GM18907 (cell line): Measurements from ENCODE around the gene CD6.

Experiments
- ATAC-seq: cut with Tn5 transposase; IDR thresholded peaks from one replicate; pipeline ENCODE4 v1.9.1; 2021; ENCODE audit warnings: mild to moderate bottlenecking, moderate library complexity; ENCODE audit not compliant: unreplicated experiment

The CD6 gene

GRCh38 chr11:60982184-60982583 is 10.7 kb downstream of the CD6 start:
- ATAC-seq = no peak

DNA sequence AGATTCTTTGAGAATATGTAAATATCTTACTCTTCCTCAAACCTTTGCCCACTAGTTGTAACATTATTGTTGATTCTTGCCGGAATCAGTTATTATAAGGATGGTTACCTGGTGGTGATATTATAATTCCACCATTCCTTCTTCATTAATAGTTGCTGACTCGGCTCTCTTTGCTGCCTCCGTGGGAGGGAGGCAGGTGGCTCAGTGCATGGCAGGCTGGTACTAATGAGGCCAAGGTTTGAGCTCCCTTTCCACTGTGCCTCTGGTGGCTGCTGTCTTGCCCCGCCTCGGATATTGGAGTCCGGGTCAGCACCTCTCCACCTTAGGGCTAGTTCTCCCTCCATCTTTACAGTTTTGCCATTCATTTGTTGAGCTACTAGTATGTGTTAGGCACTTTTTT is 12.7 kb downstream of the CD6 start:
- ATAC-seq = no peak

DNA sequence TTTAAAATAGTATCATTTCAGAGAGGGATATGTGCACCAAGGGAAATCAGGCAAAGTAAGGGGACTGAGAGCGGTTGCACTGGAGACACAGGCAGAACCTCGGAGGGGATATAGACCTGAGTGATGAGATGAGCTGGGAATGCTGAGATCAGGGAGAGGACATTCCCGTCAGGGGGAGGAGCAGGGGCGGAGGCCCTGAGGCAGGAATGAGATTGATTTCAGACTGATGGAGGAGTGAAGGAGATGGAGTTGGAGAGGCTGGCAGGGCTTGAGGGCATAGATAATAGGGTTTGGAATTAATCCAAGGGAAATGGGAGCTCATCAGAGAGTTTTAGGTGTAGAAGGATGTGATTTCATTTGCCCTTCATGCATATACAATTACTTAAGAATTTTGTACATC is 13.2 kb downstream of the CD6 start:
- ATAC-seq = no peak

DNA sequence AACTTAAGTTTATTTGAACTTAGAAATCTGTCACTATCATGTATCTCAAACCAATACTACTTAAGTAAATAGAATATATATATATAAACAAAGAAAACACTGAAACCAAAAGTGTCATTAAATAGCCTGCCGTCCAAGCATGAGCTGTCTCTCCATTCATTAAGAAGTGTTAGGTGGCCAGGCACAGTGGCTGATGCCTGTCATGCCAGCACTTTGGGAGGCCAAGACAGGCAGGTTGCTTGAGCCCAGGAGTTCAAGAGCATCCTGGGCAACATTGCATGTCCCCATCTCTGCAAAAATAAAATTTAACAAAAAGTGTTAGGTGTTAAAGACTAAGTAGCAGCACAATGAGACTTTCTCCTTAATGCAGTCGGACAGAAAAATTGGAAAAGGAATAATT is 14.0 kb downstream of the CD6 start:
- no peak for ATAC-seq

DNA sequence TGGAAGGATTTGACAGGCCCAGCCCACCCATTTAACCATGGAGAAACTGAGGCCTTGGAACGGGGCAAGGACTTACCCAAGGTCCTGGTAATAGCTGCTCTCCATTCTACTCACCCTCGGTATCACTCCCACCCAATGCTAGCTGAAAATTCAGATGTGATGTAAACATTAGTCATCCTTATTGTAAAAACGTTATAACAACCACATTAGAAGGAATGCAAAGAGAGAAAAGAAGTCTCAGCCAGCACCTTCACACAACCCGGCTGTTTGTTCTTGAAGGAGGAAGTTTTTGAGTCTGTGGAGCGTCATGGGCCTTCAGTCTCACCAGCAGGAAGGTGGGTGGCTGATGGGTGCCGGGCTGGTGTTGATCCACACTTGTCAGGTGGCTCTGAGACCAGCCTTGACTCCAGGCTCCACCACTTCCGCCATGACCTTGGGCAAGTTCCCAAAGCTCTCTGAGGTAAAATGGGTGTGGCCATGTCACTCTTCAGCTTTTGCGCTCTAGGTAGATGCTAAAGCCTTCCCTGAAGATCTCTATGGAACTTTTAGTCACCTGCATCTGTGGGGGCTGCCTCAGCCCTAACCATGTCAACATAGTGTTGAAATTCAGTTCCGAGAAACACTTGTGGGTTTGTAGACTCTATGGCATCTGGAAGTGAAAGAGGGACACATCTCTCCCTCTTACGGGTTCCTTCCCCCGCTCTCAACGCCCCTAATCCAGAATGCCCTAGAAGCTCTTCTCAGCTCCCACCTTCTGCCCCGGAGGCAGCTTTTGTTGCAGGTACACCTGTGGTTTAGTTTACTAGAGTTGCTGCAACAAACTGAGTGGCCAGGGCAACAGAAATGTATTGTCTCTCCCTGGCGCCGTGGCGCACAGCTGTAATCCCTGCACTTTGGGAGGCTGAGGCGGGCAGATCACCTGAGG is 14.8 kb downstream of the CD6 start:
- ATAC-seq = no peak

DNA sequence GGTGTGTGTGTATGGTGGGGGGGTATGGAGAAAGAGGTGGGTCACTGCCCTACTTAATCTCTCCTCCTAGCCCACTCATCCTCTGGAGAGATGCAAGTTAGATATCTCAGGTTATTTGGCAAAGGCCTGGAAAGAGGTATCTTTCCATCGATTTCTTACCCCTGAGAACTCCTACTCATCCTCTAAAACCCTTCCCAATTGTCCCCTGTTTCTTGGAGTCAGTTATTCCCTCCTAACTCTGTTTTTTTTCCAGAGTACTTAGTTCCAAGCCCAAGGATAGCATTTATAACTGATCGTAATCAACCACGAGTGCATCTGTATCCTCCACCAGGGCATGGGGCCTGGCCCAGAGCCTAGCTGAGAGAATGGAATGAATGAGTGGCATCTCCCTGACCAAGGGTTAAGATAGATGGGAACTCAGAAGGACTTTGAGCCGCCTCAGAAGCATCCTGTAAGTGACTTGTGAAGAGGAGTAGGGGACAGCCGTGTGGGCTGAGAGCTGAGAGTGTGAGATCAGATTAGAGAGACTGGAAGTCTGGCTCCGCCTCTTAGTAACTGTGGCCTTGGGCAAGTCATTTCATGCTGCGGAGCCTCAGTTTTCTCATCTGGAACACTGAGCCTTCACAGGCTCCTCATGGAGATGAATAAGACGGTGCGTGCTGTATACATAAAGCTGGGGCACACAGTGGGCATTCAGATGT is 16.2 kb downstream of the CD6 start:
- ATAC-seq = no peak

DNA sequence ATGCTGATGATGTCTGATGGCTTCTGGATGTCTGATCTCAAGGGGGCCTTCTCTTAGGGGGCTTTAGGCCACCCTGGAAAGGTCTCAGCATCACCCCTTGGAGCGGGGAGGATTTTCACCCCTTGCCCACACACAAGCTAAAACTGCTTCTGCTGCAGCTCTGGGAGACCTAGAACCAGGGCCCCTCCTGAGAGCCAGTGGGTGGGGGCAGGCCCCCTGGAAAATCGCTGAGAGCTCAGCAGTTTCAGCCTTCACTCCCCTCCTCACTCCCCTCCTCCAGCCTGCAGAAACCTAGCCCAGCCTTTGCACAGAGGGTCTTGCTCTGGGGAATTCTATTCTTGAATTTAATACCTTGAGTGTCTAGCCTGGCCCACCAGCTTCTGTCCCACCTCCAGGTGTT is 17.2 kb downstream of the CD6 start:
- ATAC-seq = no peak

- ATAC-seq = no peak
Observed at GRCh38 chr11:60989093-60989650, 17.7 kb downstream of the CD6 start.

GRCh38 chr11:60991457-60991856 is 20.0 kb downstream of the CD6 start:
- no peak for ATAC-seq

- ATAC-seq = no peak
Observed at GRCh38 chr11:60992842-60993409, 21.4 kb downstream of the CD6 start.

- no peak for ATAC-seq
Observed at GRCh38 chr11:60993615-60994014, 22.1 kb downstream of the CD6 start.

- no peak for ATAC-seq
Observed at GRCh38 chr11:60994541-60995080, 23.1 kb downstream of the CD6 start.

- no peak for ATAC-seq
Observed at GRCh38 chr11:60995798-60996197, 24.3 kb downstream of the CD6 start.

DNA sequence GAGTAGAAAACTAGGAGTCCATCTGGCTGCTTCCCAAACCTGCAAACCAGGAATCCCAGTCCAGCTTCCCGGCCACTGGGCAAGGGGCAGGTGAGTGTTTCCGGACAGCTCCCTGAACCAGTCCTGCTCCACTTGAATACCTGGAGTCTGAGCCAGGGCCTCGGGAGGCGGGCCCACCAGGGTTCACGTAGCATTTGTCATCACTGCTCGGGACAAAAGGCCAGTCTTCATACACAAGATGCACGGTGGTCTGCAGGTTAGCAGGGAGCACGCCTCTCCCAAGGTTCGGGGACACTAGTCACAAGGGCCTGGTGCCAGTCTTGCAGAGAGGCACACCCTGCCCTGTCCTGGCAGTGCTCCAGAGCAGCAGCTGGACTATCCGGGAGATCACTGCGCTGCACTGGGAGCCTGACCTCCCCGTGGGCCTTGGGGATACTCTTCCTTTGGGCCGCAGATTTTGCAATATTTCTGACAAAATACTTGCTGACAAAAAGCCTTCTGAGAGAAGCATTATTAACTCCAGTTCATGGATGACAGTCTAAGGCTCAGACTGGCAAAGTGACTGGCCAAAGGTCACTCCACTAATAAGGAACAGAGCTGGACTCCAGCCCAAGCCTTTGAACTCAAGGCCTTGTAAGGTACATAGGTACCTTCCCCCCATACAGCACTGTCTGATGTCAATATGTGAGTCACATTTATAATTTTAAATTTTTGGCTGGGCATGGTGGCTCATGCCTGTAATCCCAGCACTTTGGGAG is 25.1 kb downstream of the CD6 start:
- no peak for ATAC-seq

GRCh38 chr11:61000426-61000825 is 28.9 kb downstream of the CD6 start:
- ATAC-seq = no peak

- no peak for ATAC-seq
Observed at GRCh38 chr11:61001931-61002330, 30.5 kb downstream of the CD6 start.

GRCh38 chr11:61002598-61002997 is 31.1 kb downstream of the CD6 start:
- ATAC-seq = no peak

DNA sequence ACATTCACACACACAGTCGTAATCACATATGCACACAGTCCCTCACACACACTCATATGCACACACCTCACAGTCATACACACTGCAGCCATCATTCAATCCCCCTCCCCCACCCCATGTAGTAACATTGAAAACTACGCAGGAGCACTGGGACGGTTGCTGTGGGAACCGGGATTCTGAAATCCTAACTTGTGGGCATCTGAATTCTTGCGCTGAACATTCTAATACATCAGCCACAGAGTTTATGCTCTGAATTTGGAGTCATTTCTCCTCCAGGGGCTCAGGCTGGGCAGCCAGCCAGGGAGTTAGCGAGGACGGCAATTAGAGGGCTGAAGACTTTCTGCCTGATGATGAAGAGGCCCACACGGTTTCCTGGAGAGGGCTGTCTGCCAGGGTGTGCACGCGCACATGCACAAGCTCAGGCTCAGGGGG is 32.7 kb downstream of the CD6 start:
- ATAC-seq = no peak

DNA sequence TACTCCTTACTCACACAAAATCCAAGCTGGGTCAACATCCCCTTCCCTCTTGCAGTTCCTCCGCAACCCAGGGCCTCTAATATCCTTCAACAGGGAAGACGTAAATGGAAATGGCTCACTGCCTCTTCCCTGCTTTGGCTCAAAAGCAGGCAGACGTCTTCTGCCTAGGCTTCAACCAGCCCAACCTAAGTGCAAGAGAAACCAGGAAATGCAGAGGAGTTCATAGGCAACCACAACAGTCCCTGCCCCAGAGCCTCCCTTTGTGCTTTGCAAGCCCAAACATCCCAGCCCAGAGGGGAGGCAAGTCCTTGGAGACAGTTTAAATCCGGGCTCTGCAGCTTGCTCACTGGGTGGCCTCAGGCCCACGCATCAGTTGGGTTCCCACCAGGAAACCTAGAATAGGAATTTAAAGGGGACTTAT is 33.3 kb downstream of the CD6 start:
- ATAC-seq = no peak

DNA sequence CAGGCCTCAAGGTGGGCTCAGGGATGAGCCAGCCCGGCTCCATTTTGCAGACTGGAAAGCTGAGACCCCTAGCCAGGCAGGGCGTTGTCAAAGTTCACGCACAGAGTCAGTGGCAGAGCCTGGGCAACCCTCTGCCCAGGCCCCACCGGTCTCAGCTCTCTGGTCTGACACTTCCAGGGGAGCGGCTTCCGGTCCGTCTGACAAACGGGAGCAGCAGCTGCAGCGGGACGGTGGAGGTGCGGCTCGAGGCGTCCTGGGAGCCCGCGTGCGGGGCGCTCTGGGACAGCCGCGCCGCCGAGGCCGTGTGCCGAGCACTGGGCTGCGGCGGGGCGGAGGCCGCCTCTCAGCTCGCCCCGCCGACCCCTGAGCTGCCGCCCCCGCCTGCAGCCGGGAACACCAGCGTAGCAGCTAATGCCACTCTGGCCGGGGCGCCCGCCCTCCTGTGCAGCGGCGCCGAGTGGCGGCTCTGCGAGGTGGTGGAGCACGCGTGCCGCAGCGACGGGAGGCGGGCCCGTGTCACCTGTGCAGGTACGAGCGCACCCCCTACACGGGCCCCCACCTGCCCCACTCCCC is 36.0 kb downstream of the CD6 start:
- no peak for ATAC-seq
